H9 (cell line): ENCODE data around the gene CCM2. TPM values are rescaled to one million over a fixed set of nuclear protein-coding genes. Genes with fewer than 3 reads are reported as not detected.
A peak's percentile ranks its signal among the peaks of the same experiment; 100 is the strongest.

Source experiments
- DNase-seq: peaks from one replicate; pipeline ENCODE4 v3.0.0-alpha.2; 2017
- H2AFZ ChIP-seq: one replicate; pipeline ENCODE4 v1.6.1; 2013; ENCODE audit warnings: mild to moderate bottlenecking, low read length, control low read depth, moderate library complexity
- H2AK5ac ChIP-seq: 2 replicates; pipeline ENCODE4 v1.6.1; 2013; ENCODE audit warnings: low read length, control low read depth, mixed read lengths; ENCODE audit not compliant: insufficient read length
- H2BK120ac ChIP-seq: one replicate; pipeline ENCODE4 v1.6.1; 2013; ENCODE audit warnings: low read depth, mild to moderate bottlenecking, low read length, control low read depth, inconsistent platforms; ENCODE audit not compliant: poor library complexity, severe bottlenecking
- H2BK12ac ChIP-seq: 2 replicates; pipeline ENCODE4 v1.6.1; 2013; ENCODE audit warnings: low read length, control low read depth, mixed read lengths, low read depth; ENCODE audit not compliant: insufficient read length
- H2BK15ac ChIP-seq: 2 replicates; pipeline ENCODE4 v1.6.1; 2013; ENCODE audit warnings: low read depth, low read length, control low read depth
- H2BK20ac ChIP-seq: one replicate; pipeline ENCODE4 v1.6.1; 2013; ENCODE audit warnings: low read depth, mild to moderate bottlenecking, low read length, control low read depth, inconsistent platforms; ENCODE audit not compliant: poor library complexity, severe bottlenecking
- H2BK5ac ChIP-seq: 2 replicates; pipeline ENCODE4 v1.6.1; 2013; ENCODE audit warnings: low read length, control low read depth, mixed read lengths; ENCODE audit not compliant: insufficient read length
- H3K14ac ChIP-seq: 2 replicates; pipeline ENCODE4 v1.6.1; 2013; ENCODE audit warnings: low read length, control low read depth; ENCODE audit not compliant: insufficient read depth
- H3K18ac ChIP-seq: 2 replicates; pipeline ENCODE4 v1.6.1; 2013; ENCODE audit warnings: low read depth, mild to moderate bottlenecking, mixed read lengths, low read length, control low read depth; ENCODE audit not compliant: insufficient read length
- H3K23ac ChIP-seq: 2 replicates; pipeline ENCODE4 v1.6.1; 2013; ENCODE audit warnings: low read length, control low read depth, mixed read lengths, low read depth; ENCODE audit not compliant: insufficient read length
- H3K23me2 ChIP-seq: 2 replicates; pipeline ENCODE4 v1.6.1; 2013; ENCODE audit warnings: low read depth, mild to moderate bottlenecking, mixed read lengths, low read length, control low read depth; ENCODE audit not compliant: insufficient read length, poor library complexity, severe bottlenecking
- H3K27ac ChIP-seq: 2 replicates; pipeline ENCODE4 v1.5.1; 2013; ENCODE audit warnings: low read length, control low read depth, mixed read lengths, low read depth; ENCODE audit not compliant: insufficient read length
- H3K27me3 ChIP-seq: 2 replicates; pipeline ENCODE4 v1.6.1; 2013; ENCODE audit warnings: low read length, control low read depth, inconsistent platforms; ENCODE audit not compliant: insufficient read depth
- H3K4ac ChIP-seq: 2 replicates; pipeline ENCODE4 v1.6.1; 2013; ENCODE audit warnings: low read depth, mild to moderate bottlenecking, control low read depth, inconsistent platforms, low read length, moderate library complexity
- H3K4me1 ChIP-seq: 2 replicates; pipeline ENCODE4 v1.6.1; 2013; ENCODE audit warnings: low read length, control low read depth, inconsistent platforms; ENCODE audit not compliant: insufficient read depth
- H3K4me2 ChIP-seq: 2 replicates; pipeline ENCODE4 v1.6.1; 2013; ENCODE audit warnings: low read length, control low read depth, mixed read lengths; ENCODE audit not compliant: insufficient read length, insufficient read depth
- H3K56ac ChIP-seq: 2 replicates; pipeline ENCODE4 v1.6.1; 2013; ENCODE audit warnings: low read depth, mild to moderate bottlenecking, mixed read lengths, low read length, control low read depth; ENCODE audit not compliant: insufficient read length
- H3K79me1 ChIP-seq: 2 replicates; pipeline ENCODE4 v1.6.1; 2013; ENCODE audit warnings: low read depth, mild to moderate bottlenecking, moderate library complexity, low read length, control low read depth, inconsistent platforms; ENCODE audit not compliant: insufficient read depth, poor library complexity, severe bottlenecking
- H3K79me2 ChIP-seq: 2 replicates; pipeline ENCODE4 v1.6.1; 2013; ENCODE audit warnings: low read length, control low read depth, inconsistent platforms; ENCODE audit not compliant: insufficient read depth
- H3K9ac ChIP-seq: 2 replicates; pipeline ENCODE4 v1.6.1; 2013; ENCODE audit warnings: low read length, control low read depth, mixed read lengths; ENCODE audit not compliant: insufficient read length; ENCODE audit errors: extremely low read depth
- H3K9me3 ChIP-seq: one replicate; pipeline ENCODE4 v1.6.1; 2013; ENCODE audit warnings: low read depth, low read length, inconsistent platforms; ENCODE audit not compliant: control insufficient read depth
- H3T11ph ChIP-seq: one replicate; pipeline ENCODE4 v1.6.1; 2013; ENCODE audit warnings: mild to moderate bottlenecking, low read length, control low read depth, inconsistent platforms
- H4K20me1 ChIP-seq: one replicate; pipeline ENCODE4 v1.6.1; 2013; ENCODE audit not compliant: control insufficient read depth, insufficient read length, insufficient read depth
- H4K5ac ChIP-seq: 2 replicates; pipeline ENCODE4 v1.6.1; 2013; ENCODE audit warnings: low read depth, mild to moderate bottlenecking, mixed read lengths, low read length, control low read depth; ENCODE audit not compliant: insufficient read length
- H4K8ac ChIP-seq: replicated peaks from 2 replicates; pipeline ENCODE4 v1.6.1; 2013; ENCODE audit warnings: low read length, control low read depth, mixed read lengths, low read depth; ENCODE audit not compliant: insufficient read length
- H4K91ac ChIP-seq: 2 replicates; pipeline ENCODE4 v1.6.1; 2013; ENCODE audit warnings: low read depth, mild to moderate bottlenecking, moderate library complexity, mixed read lengths, low read length, control low read depth; ENCODE audit not compliant: insufficient read length
- H3K27ac Mint-ChIP-seq, 3 experiments: 2 replicates in 2 of 3; 3 replicates in 1 of 3; pipeline ENCODE4 v1.8.0; 2020 to 2021; ENCODE audit warnings: mixed read lengths in 3 of 3, mild to moderate bottlenecking in 1 of 3, moderate library complexity in 1 of 3
- H3K27me3 Mint-ChIP-seq: 2 replicates; pipeline ENCODE4 v1.8.0; 2021; ENCODE audit warnings: low read depth, mild to moderate bottlenecking, moderate library complexity, mixed read lengths
- H3K36me3 Mint-ChIP-seq, 3 experiments: 2 replicates in 2 of 3; 3 replicates in 1 of 3; pipeline ENCODE4 v1.8.0; 2020 to 2021; ENCODE audit warnings: low read depth in 3 of 3, mixed read lengths in 3 of 3; ENCODE audit not compliant: insufficient read depth in 1 of 3
- H3K4me1 Mint-ChIP-seq, 2 experiments: 2 replicates each; pipeline ENCODE4 v1.8.0; 2020; ENCODE audit warnings: mixed read lengths in 2 of 2
- H3K4me3 Mint-ChIP-seq, 2 experiments: 2 replicates in 1 of 2; 3 replicates in 1 of 2; pipeline ENCODE4 v1.8.0; 2020 to 2021; ENCODE audit warnings: mild to moderate bottlenecking in 2 of 2, mixed read lengths in 2 of 2, moderate library complexity in 1 of 2
- H3K9me3 Mint-ChIP-seq, 2 experiments: 2 replicates in 1 of 2; 3 replicates in 1 of 2; pipeline ENCODE4 v1.8.0; 2020; ENCODE audit warnings: mild to moderate bottlenecking in 2 of 2, mixed read lengths in 2 of 2, moderate library complexity in 1 of 2
- WGBS: extraction: QIAGEN DNeasy Blood & Tissue Kit; methylation state at CpG from one replicate; pipeline ENCODE4 v1.1.7; 2013; ENCODE audit warnings: missing lambda C conversion rate, low lambda C conversion rate, mixed read lengths; ENCODE audit not compliant: insufficient read length; ENCODE audit errors: extremely low coverage; 5-methylcytosine and 5-hydroxymethylcytosine counted together
- total RNA-seq: library from RNA; stranded (reverse); gene quantifications from 2 replicates; pipeline ENCODE4 v1.2.1, GENCODE V29; 2021
- TF ChIP-seq, protein P1 (sequence below): fragments of 200-600 bp; sonication (generic); conservative IDR thresholded peaks from 3 replicates; pipeline ENCODE4 v1.8.0; 2021; ENCODE audit warnings: antibody characterized with exemption, mild to moderate bottlenecking

The CCM2 gene
- total RNA-seq, 1 experiment from 2014 or later = 30.4 TPM

DNA sequence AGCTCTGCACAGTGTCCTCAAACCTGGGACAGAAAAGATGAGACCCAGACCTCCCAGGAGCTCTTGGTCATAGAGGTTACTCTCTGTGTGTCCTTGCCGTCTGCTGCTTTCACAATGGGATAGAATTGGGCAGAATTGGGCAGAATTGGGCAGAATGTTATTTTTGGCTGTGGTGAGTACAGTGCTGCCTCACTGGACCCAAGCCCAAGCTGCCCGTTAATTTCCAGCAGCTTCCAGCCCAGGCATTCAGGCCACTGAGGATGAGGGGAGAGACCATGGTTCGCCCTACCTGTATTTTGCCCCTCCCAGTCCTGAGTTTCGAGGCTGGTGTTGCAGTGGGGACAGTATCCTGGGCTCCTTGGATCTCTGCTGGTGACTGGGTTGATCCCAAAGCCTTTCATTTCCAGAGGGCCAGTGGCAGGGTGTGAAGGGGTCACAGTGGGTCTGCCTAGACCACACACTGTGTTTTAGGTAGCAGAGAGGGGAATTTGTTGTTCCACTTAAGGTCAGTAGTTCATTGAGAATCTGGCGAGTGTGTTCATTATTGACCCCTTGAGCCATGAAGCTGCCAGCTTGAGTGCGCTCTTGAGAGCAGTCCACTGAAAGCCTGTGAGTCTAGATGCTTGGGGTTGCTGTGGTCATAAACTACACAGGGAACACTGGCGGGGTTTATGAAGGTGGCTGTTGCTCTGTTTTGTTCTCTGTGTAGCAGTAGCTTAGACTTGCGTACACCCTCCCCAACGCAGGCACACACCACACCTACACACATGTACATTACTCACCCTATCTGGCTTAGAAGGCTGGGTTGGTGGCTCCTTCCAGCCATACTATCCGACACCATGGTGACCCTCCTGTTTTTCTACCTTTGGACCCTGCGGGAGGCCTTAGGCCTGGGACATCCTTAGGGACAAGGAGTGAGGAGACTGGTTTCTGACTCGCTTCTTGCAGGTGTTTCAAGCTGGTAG is 65.3 kb downstream of the CCM2 start:
- H3K27ac Mint-ChIP-seq = peak overlapping the region in 1 of 3 experiments; percentile 68; a peak in 2 of 7 replicates
- H3K4me1 Mint-ChIP-seq = no peaks in the 10 kb centered on the region
- Histone ChIP-seq H4K5ac (no peak overlapping the region), H3K23ac (no peak overlapping the region), H3K27ac (no peak overlapping the region), H3K4me1 (no peaks in the 10 kb centered on the region), H3K14ac (no peak overlapping the region), H3T11ph (no peak overlapping the region), H2BK12ac (no peak overlapping the region), H2AK5ac (no peak overlapping the region), H3K18ac (no peak overlapping the region), H3K9me3 (no peaks in the 10 kb centered on the region), H2BK15ac (no peak overlapping the region), H3K79me1 (no peaks in the 10 kb centered on the region), H2BK120ac (no peak overlapping the region), H2BK20ac (no peak overlapping the region), H3K79me2 (no peaks in the 10 kb centered on the region), H3K9ac (no peak overlapping the region), H3K4ac (no peak overlapping the region), H4K8ac (no peak overlapping the region), H2BK5ac (no peak overlapping the region), H4K20me1 (no peaks in the 10 kb centered on the region), H3K4me2 (no peak overlapping the region), H4K91ac (no peak overlapping the region), H3K23me2 (no peaks in the 10 kb centered on the region), H3K56ac (no peak overlapping the region), H3K27me3 (no peaks in the 10 kb centered on the region), H2AFZ (no peak overlapping the region)
- no peak overlapping the region for H3K4me3 Mint-ChIP-seq
- no peak for DNase-seq
- H3K9me3 Mint-ChIP-seq = no peaks in the 10 kb centered on the region
- WGBS = no CpG with 5 or more reads among the region's 12 CpGs
- TF ChIP-seq, protein P1, sequence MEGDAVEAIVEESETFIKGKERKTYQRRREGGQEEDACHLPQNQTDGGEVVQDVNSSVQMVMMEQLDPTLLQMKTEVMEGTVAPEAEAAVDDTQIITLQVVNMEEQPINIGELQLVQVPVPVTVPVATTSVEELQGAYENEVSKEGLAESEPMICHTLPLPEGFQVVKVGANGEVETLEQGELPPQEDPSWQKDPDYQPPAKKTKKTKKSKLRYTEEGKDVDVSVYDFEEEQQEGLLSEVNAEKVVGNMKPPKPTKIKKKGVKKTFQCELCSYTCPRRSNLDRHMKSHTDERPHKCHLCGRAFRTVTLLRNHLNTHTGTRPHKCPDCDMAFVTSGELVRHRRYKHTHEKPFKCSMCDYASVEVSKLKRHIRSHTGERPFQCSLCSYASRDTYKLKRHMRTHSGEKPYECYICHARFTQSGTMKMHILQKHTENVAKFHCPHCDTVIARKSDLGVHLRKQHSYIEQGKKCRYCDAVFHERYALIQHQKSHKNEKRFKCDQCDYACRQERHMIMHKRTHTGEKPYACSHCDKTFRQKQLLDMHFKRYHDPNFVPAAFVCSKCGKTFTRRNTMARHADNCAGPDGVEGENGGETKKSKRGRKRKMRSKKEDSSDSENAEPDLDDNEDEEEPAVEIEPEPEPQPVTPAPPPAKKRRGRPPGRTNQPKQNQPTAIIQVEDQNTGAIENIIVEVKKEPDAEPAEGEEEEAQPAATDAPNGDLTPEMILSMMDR = no peak
- peaks cover 0 to 30% (median 29%) of the 10 kb centered on the region in 3 experiments; a peak in 6 of 7 replicates for H3K36me3 Mint-ChIP-seq
- no peaks in the 10 kb centered on the region for H3K27me3 Mint-ChIP-seq
